ENCODE measurements around the gene YTHDC1.

The YTHDC1 gene

GRCh38 chr4:68348577-68348976, 1.3 kb downstream of the YTHDC1 start:
- peaks cover 6% of the 10 kb centered on the region for H3K79me1 ChIP-seq (ENCODE audit: low read depth, low read length)

GRCh38 chr4:68347845-68348244, 2.0 kb downstream of the YTHDC1 start:
- Histone ChIP-seq H2AFZ (ENCODE audit: low read length) (no peak overlapping the region), H3K9me3 (replicated peaks in 1 of 2; ENCODE audit: control insufficient read depth in 2 of 2, insufficient read depth in 1 of 2, low read depth in 1 of 2, low read length in 2 of 2) (peaks cover 0 to 6% of the 10 kb centered on the region in 2 donors), H4K8ac (ENCODE audit: low read depth, low read length) (no peak overlapping the region), H2BK5ac (ENCODE audit: low read length) (no peak overlapping the region), H3K4me3 (ENCODE audit: low read length in 2 of 2) (peak overlapping the region in 1 of 2 donors; percentile 86), H2BK12ac (ENCODE audit: low read length) (no peak overlapping the region), H4K91ac (ENCODE audit: low read depth, low read length, poor library complexity) (no peak overlapping the region), H3K79me1 (ENCODE audit: low read depth, low read length) (peaks cover 6% of the 10 kb centered on the region), H2BK15ac (ENCODE audit: low read length) (no peak overlapping the region), H3K4me1 (ENCODE audit: control insufficient read depth in 2 of 2, insufficient read depth in 1 of 2, low read depth in 1 of 2, low read length in 2 of 2) (peaks cover 0 to 3% of the 10 kb centered on the region in 2 donors), H3K36me3 (replicated peaks in 1 of 2; ENCODE audit: control insufficient read depth in 2 of 2, insufficient read depth in 2 of 2, low read length in 2 of 2) (peaks cover 0 to 29% of the 10 kb centered on the region in 2 donors), H3K14ac (ENCODE audit: low read length) (no peak overlapping the region), H3K23ac (ENCODE audit: low read depth, low read length, poor library complexity) (no peak overlapping the region), H3K27me3 (ENCODE audit: control insufficient read depth in 3 of 3, insufficient read depth in 3 of 3, low read depth in 1 of 3, low read length in 3 of 3) (no peaks in the 10 kb centered on the region), H3K9ac (ENCODE audit: low read depth, low read length, poor library complexity) (no peak overlapping the region), H3K27ac (replicated peaks; ENCODE audit: low read length) (no peak overlapping the region), H3K18ac (ENCODE audit: low read length) (no peak overlapping the region), H3K4ac (ENCODE audit: low read length) (no peak overlapping the region), H3K4me2 (ENCODE audit: insufficient read depth, low read length, poor library complexity, severe bottlenecking) (no peak overlapping the region), H2BK120ac (ENCODE audit: low read depth, low read length) (no peak overlapping the region), H2AK5ac (ENCODE audit: low read depth, low read length) (no peak overlapping the region)
- 100% methylated on average over 1 of the region's 5 CpGs; no CpG with 5 or more reads in 1 of the 2 donors for WGBS, 2 donors (ENCODE audit: extremely low coverage in 2 of 2, insufficient read length in 2 of 2, insufficient replicate concordance in 1 of 2)
- DNase-seq (ENCODE audit: low spot score) = no peak

More at GRCh38 chr4:68348577-68348976, 1.3 kb downstream of the YTHDC1 start:
- H4K8ac ChIP-seq (ENCODE audit: low read depth, low read length) = no peak overlapping the region
- H3K4me2 ChIP-seq (ENCODE audit: insufficient read depth, low read length, poor library complexity, severe bottlenecking) = peak overlapping the region; percentile 67
- no peak overlapping the region for H3K14ac ChIP-seq (ENCODE audit: low read length)
- H2BK15ac ChIP-seq (ENCODE audit: low read length) = no peak overlapping the region
- H2BK5ac ChIP-seq (ENCODE audit: low read length) = no peak overlapping the region
- no peak overlapping the region for H3K23ac ChIP-seq (ENCODE audit: low read depth, low read length, poor library complexity)
- H3K18ac ChIP-seq (ENCODE audit: low read length) = no peak overlapping the region
- H3K27ac ChIP-seq (replicated peaks; ENCODE audit: low read length) = no peak overlapping the region
- H2BK12ac ChIP-seq (ENCODE audit: low read length) = no peak overlapping the region
- H4K91ac ChIP-seq (ENCODE audit: low read depth, low read length, poor library complexity) = no peak overlapping the region
- no peak overlapping the region for H2BK120ac ChIP-seq (ENCODE audit: low read depth, low read length)
- H3K27me3 ChIP-seq (ENCODE audit: control insufficient read depth in 3 of 3, insufficient read depth in 3 of 3, low read depth in 1 of 3, low read length in 3 of 3) = no peaks in the 10 kb centered on the region
- peaks cover 0 to 29% of the 10 kb centered on the region in 2 donors for H3K36me3 ChIP-seq (replicated peaks in 1 of 2; ENCODE audit: control insufficient read depth in 2 of 2, insufficient read depth in 2 of 2, low read length in 2 of 2)
- peak overlapping the region; percentile 86 to 98 for H3K4me3 ChIP-seq (ENCODE audit: low read length in 2 of 2)
- no peak for DNase-seq (ENCODE audit: low spot score)
- H3K9me3 ChIP-seq (replicated peaks in 1 of 2; ENCODE audit: control insufficient read depth in 2 of 2, insufficient read depth in 1 of 2, low read depth in 1 of 2, low read length in 2 of 2) = peaks cover 0 to 6% of the 10 kb centered on the region in 2 donors
- no peak overlapping the region for H3K4ac ChIP-seq (ENCODE audit: low read length)
- no CpG with 5 or more reads among the region's 4 CpGs for WGBS, 2 donors (ENCODE audit: extremely low coverage in 2 of 2, insufficient read length in 2 of 2, insufficient replicate concordance in 1 of 2)
- no peak overlapping the region for H2AK5ac ChIP-seq (ENCODE audit: low read depth, low read length)
- no peak overlapping the region for H3K9ac ChIP-seq (ENCODE audit: low read depth, low read length, poor library complexity)
- H2AFZ ChIP-seq (ENCODE audit: low read length) = no peak overlapping the region
- H3K4me1 ChIP-seq (ENCODE audit: control insufficient read depth in 2 of 2, insufficient read depth in 1 of 2, low read depth in 1 of 2, low read length in 2 of 2) = peaks cover 0 to 3% of the 10 kb centered on the region in 2 donors

- Histone ChIP-seq H3K9me3 (replicated peaks in 1 of 2; ENCODE audit: control insufficient read depth in 2 of 2, insufficient read depth in 1 of 2, low read depth in 1 of 2, low read length in 2 of 2) (peaks cover 0 to 6% of the 10 kb centered on the region in 2 donors), H3K18ac (ENCODE audit: low read length) (no peak overlapping the region), H3K4ac (ENCODE audit: low read length) (no peak overlapping the region), H3K36me3 (replicated peaks in 1 of 2; ENCODE audit: control insufficient read depth in 2 of 2, insufficient read depth in 2 of 2, low read length in 2 of 2) (peaks cover 0 to 36% of the 10 kb centered on the region in 2 donors), H3K14ac (ENCODE audit: low read length) (no peak overlapping the region), H3K79me1 (ENCODE audit: low read depth, low read length) (peaks cover 6% of the 10 kb centered on the region), H2BK15ac (ENCODE audit: low read length) (no peak overlapping the region), H2AFZ (ENCODE audit: low read length) (no peak overlapping the region), H4K8ac (ENCODE audit: low read depth, low read length) (no peak overlapping the region), H2BK120ac (ENCODE audit: low read depth, low read length) (no peak overlapping the region), H2BK5ac (ENCODE audit: low read length) (no peak overlapping the region), H3K4me1 (ENCODE audit: control insufficient read depth in 2 of 2, insufficient read depth in 1 of 2, low read depth in 1 of 2, low read length in 2 of 2) (peaks cover 0 to 6% of the 10 kb centered on the region in 2 donors), H2BK12ac (ENCODE audit: low read length) (no peak overlapping the region), H3K4me2 (ENCODE audit: insufficient read depth, low read length, poor library complexity, severe bottlenecking) (no peak overlapping the region), H3K27ac (replicated peaks; ENCODE audit: low read length) (no peak overlapping the region), H4K91ac (ENCODE audit: low read depth, low read length, poor library complexity) (no peak overlapping the region), H3K27me3 (ENCODE audit: control insufficient read depth in 3 of 3, insufficient read depth in 3 of 3, low read depth in 1 of 3, low read length in 3 of 3) (no peaks in the 10 kb centered on the region), H3K9ac (ENCODE audit: low read depth, low read length, poor library complexity) (no peak overlapping the region), H2AK5ac (ENCODE audit: low read depth, low read length) (no peak overlapping the region), H3K23ac (ENCODE audit: low read depth, low read length, poor library complexity) (no peak overlapping the region), H3K4me3 (ENCODE audit: low read length in 2 of 2) (no peak overlapping the region)
- no CpG with 5 or more reads among the region's 3 CpGs for WGBS, 2 donors (ENCODE audit: extremely low coverage in 2 of 2, insufficient read length in 2 of 2, insufficient replicate concordance in 1 of 2)
- no peak for DNase-seq (ENCODE audit: low spot score)
Measured at GRCh38 chr4:68346461-68346860, 3.4 kb downstream of the YTHDC1 start.

DNA sequence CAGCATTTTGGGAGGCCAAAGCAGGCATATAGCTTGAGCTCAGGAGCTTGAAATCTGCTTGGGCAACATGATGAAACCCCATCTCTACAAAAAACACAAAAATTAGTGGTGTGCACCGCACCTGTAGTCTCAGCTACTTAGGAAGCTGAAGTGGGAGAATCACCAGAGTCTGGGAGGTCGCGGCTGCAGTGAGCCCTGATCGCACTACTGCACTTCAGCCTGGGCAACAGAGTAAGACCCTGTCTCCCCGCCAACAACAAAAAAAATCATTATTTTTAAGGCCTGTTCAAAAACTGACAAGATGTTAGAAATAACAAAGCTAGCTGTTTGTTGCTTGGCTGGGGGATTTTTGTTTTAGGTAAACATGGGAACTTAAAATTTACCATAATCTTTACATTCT, 5.1 kb downstream of the YTHDC1 start:
- H2BK120ac ChIP-seq (ENCODE audit: low read depth, low read length) = no peak overlapping the region
- no peak overlapping the region for H3K4me2 ChIP-seq (ENCODE audit: insufficient read depth, low read length, poor library complexity, severe bottlenecking)
- H2BK5ac ChIP-seq (ENCODE audit: low read length) = no peak overlapping the region
- no peak overlapping the region for H3K18ac ChIP-seq (ENCODE audit: low read length)
- H2BK12ac ChIP-seq (ENCODE audit: low read length) = no peak overlapping the region
- H3K4me1 ChIP-seq (ENCODE audit: control insufficient read depth in 2 of 2, insufficient read depth in 1 of 2, low read depth in 1 of 2, low read length in 2 of 2) = peaks cover 0 to 3% of the 10 kb centered on the region in 2 donors
- no peak overlapping the region for H4K91ac ChIP-seq (ENCODE audit: low read depth, low read length, poor library complexity)
- H3K79me1 ChIP-seq (ENCODE audit: low read depth, low read length) = peaks cover 6% of the 10 kb centered on the region
- DNase-seq (ENCODE audit: low spot score) = no peak
- no peak overlapping the region for H2AK5ac ChIP-seq (ENCODE audit: low read depth, low read length)
- no peak overlapping the region for H3K4ac ChIP-seq (ENCODE audit: low read length)
- H3K23ac ChIP-seq (ENCODE audit: low read depth, low read length, poor library complexity) = no peak overlapping the region
- H3K9me3 ChIP-seq (replicated peaks in 1 of 2; ENCODE audit: control insufficient read depth in 2 of 2, insufficient read depth in 1 of 2, low read depth in 1 of 2, low read length in 2 of 2) = peaks cover 0 to 6% of the 10 kb centered on the region in 2 donors
- WGBS, 2 donors (ENCODE audit: extremely low coverage in 2 of 2, insufficient read length in 2 of 2, insufficient replicate concordance in 1 of 2) = no CpG with 5 or more reads among the region's 5 CpGs
- no peak overlapping the region for H2AFZ ChIP-seq (ENCODE audit: low read length)
- H4K8ac ChIP-seq (ENCODE audit: low read depth, low read length) = no peak overlapping the region
- H3K4me3 ChIP-seq (ENCODE audit: low read length in 2 of 2) = no peak overlapping the region
- no peak overlapping the region for H3K27ac ChIP-seq (replicated peaks; ENCODE audit: low read length)
- H3K36me3 ChIP-seq (replicated peaks in 1 of 2; ENCODE audit: control insufficient read depth in 2 of 2, insufficient read depth in 2 of 2, low read length in 2 of 2) = peaks cover 0 to 37% of the 10 kb centered on the region in 2 donors
- H2BK15ac ChIP-seq (ENCODE audit: low read length) = no peak overlapping the region
- no peak overlapping the region for H3K9ac ChIP-seq (ENCODE audit: low read depth, low read length, poor library complexity)
- no peak overlapping the region for H3K14ac ChIP-seq (ENCODE audit: low read length)
- no peaks in the 10 kb centered on the region for H3K27me3 ChIP-seq (ENCODE audit: control insufficient read depth in 3 of 3, insufficient read depth in 3 of 3, low read depth in 1 of 3, low read length in 3 of 3)
